Measurements from ENCODE around the gene GALE.

DNA sequence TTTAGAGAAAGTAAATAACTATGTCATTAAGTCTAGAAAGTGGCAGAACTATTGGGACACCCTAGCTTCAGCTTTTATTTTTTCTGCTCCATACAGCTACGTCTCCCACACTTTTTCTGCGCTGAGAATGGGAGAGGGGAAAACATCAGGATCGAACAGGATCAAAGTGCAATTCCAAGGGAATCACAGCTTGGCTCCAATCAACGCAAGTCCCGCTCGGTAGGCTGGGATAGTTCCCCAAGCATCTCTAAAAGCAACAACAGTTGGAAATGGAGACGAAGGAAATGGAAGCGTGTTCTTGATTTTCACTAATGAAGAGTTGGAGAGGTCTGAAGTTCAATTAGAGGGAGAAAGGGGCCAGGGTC is 24.1 kb upstream of the GALE start:
- no peak for TF ChIP-seq EZH2 (IDR thresholded peaks at IDR 0.05; ENCODE audit: borderline replicate concordance, insufficient read depth, low read depth, low read length, poor library complexity, severe bottlenecking)
- TF ChIP-seq, protein P1, sequence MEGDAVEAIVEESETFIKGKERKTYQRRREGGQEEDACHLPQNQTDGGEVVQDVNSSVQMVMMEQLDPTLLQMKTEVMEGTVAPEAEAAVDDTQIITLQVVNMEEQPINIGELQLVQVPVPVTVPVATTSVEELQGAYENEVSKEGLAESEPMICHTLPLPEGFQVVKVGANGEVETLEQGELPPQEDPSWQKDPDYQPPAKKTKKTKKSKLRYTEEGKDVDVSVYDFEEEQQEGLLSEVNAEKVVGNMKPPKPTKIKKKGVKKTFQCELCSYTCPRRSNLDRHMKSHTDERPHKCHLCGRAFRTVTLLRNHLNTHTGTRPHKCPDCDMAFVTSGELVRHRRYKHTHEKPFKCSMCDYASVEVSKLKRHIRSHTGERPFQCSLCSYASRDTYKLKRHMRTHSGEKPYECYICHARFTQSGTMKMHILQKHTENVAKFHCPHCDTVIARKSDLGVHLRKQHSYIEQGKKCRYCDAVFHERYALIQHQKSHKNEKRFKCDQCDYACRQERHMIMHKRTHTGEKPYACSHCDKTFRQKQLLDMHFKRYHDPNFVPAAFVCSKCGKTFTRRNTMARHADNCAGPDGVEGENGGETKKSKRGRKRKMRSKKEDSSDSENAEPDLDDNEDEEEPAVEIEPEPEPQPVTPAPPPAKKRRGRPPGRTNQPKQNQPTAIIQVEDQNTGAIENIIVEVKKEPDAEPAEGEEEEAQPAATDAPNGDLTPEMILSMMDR (IDR thresholded peaks at IDR 0.05) = no peak
